Measurements from ENCODE around the gene TMEM184C.

The TMEM184C gene

GRCh38 chr4:147691820-147692219 lies 74.6 kb downstream of the TMEM184C start:
- TF ChIP-seq TAF1 (IDR thresholded peaks at IDR 0.05; ENCODE audit: borderline replicate concordance, insufficient read depth, low read length): no peak
- no peak for TF ChIP-seq SIN3A (IDR thresholded peaks at IDR 0.05; ENCODE audit: borderline replicate concordance, insufficient read depth, low read length)
- TF ChIP-seq POLR2AphosphoS5 (IDR thresholded peaks at IDR 0.05; ENCODE audit: low read depth, low read length): no peak
- TF ChIP-seq FOXP2 (optimal IDR thresholded peaks at IDR 0.05; ENCODE audit: borderline replicate concordance, extremely low read depth, extremely low read length, insufficient read depth): no peak
- TF ChIP-seq REST (IDR thresholded peaks at IDR 0.05; ENCODE audit: insufficient read depth in 1 of 2, low read depth in 2 of 2, low read length in 2 of 2): no peak

GRCh38 chr4:147693218-147693617 lies 76.0 kb downstream of the TMEM184C start:
- TF ChIP-seq FOXP2 (optimal IDR thresholded peaks at IDR 0.05; ENCODE audit: borderline replicate concordance, extremely low read depth, extremely low read length, insufficient read depth) (no peak), POLR2AphosphoS5 (IDR thresholded peaks at IDR 0.05; ENCODE audit: low read depth, low read length) (no peak), SIN3A (IDR thresholded peaks at IDR 0.05; ENCODE audit: borderline replicate concordance, insufficient read depth, low read length) (no peak), TAF1 (IDR thresholded peaks at IDR 0.05; ENCODE audit: borderline replicate concordance, insufficient read depth, low read length) (no peak), REST (IDR thresholded peaks at IDR 0.05; ENCODE audit: insufficient read depth in 1 of 2, low read depth in 2 of 2, low read length in 2 of 2) (no peak)

GRCh38 chr4:147696866-147697265 lies 79.7 kb downstream of the TMEM184C start:
- TF ChIP-seq FOXP2 (optimal IDR thresholded peaks at IDR 0.05; ENCODE audit: borderline replicate concordance, extremely low read depth, extremely low read length, insufficient read depth) (no peak), TAF1 (IDR thresholded peaks at IDR 0.05; ENCODE audit: borderline replicate concordance, insufficient read depth, low read length) (no peak), POLR2AphosphoS5 (IDR thresholded peaks at IDR 0.05; ENCODE audit: low read depth, low read length) (no peak), SIN3A (IDR thresholded peaks at IDR 0.05; ENCODE audit: borderline replicate concordance, insufficient read depth, low read length) (no peak), REST (IDR thresholded peaks at IDR 0.05; ENCODE audit: insufficient read depth in 1 of 2, low read depth in 2 of 2, low read length in 2 of 2) (no peak)

GRCh38 chr4:147704846-147705245 lies 87.6 kb downstream of the TMEM184C start:
- TF ChIP-seq SIN3A (IDR thresholded peaks at IDR 0.05; ENCODE audit: borderline replicate concordance, insufficient read depth, low read length): no peak
- no peak for TF ChIP-seq POLR2AphosphoS5 (IDR thresholded peaks at IDR 0.05; ENCODE audit: low read depth, low read length)
- TF ChIP-seq FOXP2 (optimal IDR thresholded peaks at IDR 0.05; ENCODE audit: borderline replicate concordance, extremely low read depth, extremely low read length, insufficient read depth): no peak
- TF ChIP-seq REST (IDR thresholded peaks at IDR 0.05; ENCODE audit: insufficient read depth in 1 of 2, low read depth in 2 of 2, low read length in 2 of 2): no peak

All from PFSK-1 (cell line).